Spleen (tissue), 11 donors: Measurements from ENCODE around the gene PEAR1. TPM values are rescaled to one million over a fixed set of nuclear protein-coding genes. Genes with fewer than 3 reads are reported as not detected.

Source experiments
- DNase-seq: peaks from one replicate; pipeline ENCODE4 v3.0.0-alpha.2; 2020
- H3K27ac ChIP-seq, 8 donors: fragments of 200-600 bp; sonication (generic) in 7 of 8; 1 replicate in 4 of 8; 2 replicates in 4 of 8; pipeline versions ENCODE4 v1.5.0 to v1.8.0; 2016 to 2021; ENCODE audit warnings: inconsistent platforms in 4 of 8, mild to moderate bottlenecking in 4 of 8, moderate library complexity in 1 of 8
- H3K27me3 ChIP-seq, 7 donors: fragments of 200-600 bp; sonication (generic) in 6 of 7; replicated peaks in 1 of 7; 1 replicate in 4 of 7; 2 replicates in 3 of 7; pipeline versions ENCODE4 v1.5.0 to v1.8.0; 2016 to 2021; ENCODE audit warnings: inconsistent platforms in 3 of 7, mild to moderate bottlenecking in 1 of 7
- H3K36me3 ChIP-seq, 6 donors: fragments of 200-600 bp; sonication (generic) in 5 of 6; 1 replicate in 4 of 6; 2 replicates in 2 of 6; pipeline versions ENCODE4 v1.5.0 to v1.8.0; 2016 to 2021; ENCODE audit warnings: inconsistent platforms in 2 of 6
- H3K4me1 ChIP-seq, 6 donors: fragments of 200-600 bp; sonication (generic) in 5 of 6; 1 replicate in 3 of 6; 2 replicates in 3 of 6; pipeline versions ENCODE4 v1.5.0 to v1.8.0; 2016 to 2021; ENCODE audit warnings: inconsistent platforms in 3 of 6
- H3K4me3 ChIP-seq, 8 donors: fragments of 200-600 bp; sonication (generic) in 7 of 8; 1 replicate in 4 of 8; 2 replicates in 4 of 8; pipeline versions ENCODE4 v1.5.0 to v1.8.0; 2016 to 2021; ENCODE audit warnings: inconsistent platforms in 4 of 8, mild to moderate bottlenecking in 4 of 8, moderate library complexity in 2 of 8
- H3K9me3 ChIP-seq, 8 donors: fragments of 200-600 bp; sonication (generic) in 7 of 8; 1 replicate in 4 of 8; 2 replicates in 4 of 8; pipeline versions ENCODE4 v1.5.0 to v1.8.0; 2016 to 2021; ENCODE audit warnings: inconsistent platforms in 4 of 8
- CTCF ChIP-seq, 11 experiments: fragments of 200-600 bp in 7 of 11; fragments of 450-650 bp in 4 of 11; sonication (generic) in 4 of 11; IDR thresholded peaks in 8 of 11; conservative IDR thresholded peaks in 3 of 11; 1 replicate in 7 of 11; 2 replicates in 4 of 11; pipeline versions ENCODE4 v1.4.0 to v1.8.0; 2016 to 2021; ENCODE audit warnings: antibody characterized with exemption in 11 of 11, inconsistent platforms in 4 of 11, mild to moderate bottlenecking in 1 of 11
- POLR2A ChIP-seq, 3 donors: fragments of 450-650 bp; IDR thresholded peaks; one replicate each; pipeline ENCODE4 v1.5.1; 2017; ENCODE audit warnings: antibody characterized with exemption in 3 of 3, mild to moderate bottlenecking in 1 of 3
- POLR2AphosphoS5 ChIP-seq, 3 donors: sonication (generic); formaldehyde crosslinking; IDR thresholded peaks; one replicate each; pipeline ENCODE4 v1.5.1; 2017; ENCODE audit warnings: antibody characterized with exemption in 3 of 3
- WGBS, 5 donors: extraction: QIAGEN DNeasy Blood & Tissue Kit in 3 of 5; methylation state at CpG; one replicate each; pipeline versions ENCODE4 v1.1.5 to v1.1.7; 2013 to 2018; 5-methylcytosine and 5-hydroxymethylcytosine counted together
- intact Hi-C: fragments of 100-400 bp; cut with DNase I; formaldehyde crosslinking; loops from one replicate; pipeline ENCODE4 v1.15.0; 2023; ENCODE audit warnings: low total_unique reads
- polyA plus RNA-seq, 3 donors: library from polyadenylated mRNA; stranded (reverse); fragments of 200-250 nt; gene quantifications; one replicate each; pipeline ENCODE4 v1.2.1, GENCODE V29; 2013
- total RNA-seq, 7 donors: library from RNA; depleted of rRNA in 3 of 7; stranded (reverse); fragments of >200 nt in 3 of 7; fragmentation: NEBNext Ultra II Directional in 4 of 7; extraction: Animal tissue kit (Norgen Biotek cat#: 25700) in 4 of 7; gene quantifications; one replicate each; pipeline versions ENCODE4 v1.1.0 to v1.2.1, GENCODE V29; 2016 to 2021
- donor health status: healthy with polysubstance abuse.
- donor health status: DM: no; HTN: no; CAD: no; lungs with moderate emphysema.
- donor health status: DM: no; HTN: no; CAD: no.
- donor health status: Bipolar disorder and iron deficiency.
- donor health status: healthy.
- donor health status: DM: no; HTN: no; CAD: no.
- donor health status: DM: yes; HTN: yes; CAD: no.

PEAR1 gene
- total and polyA plus RNA-seq, 10 donors: 1.4 to 28.3 (median 20.2) TPM

GRCh38 chr1:156856282-156856785 lies 37.2 kb upstream of the PEAR1 start:
- no peak for TF ChIP-seq POLR2AphosphoS5 (IDR thresholded peaks at IDR 0.05)
- TF ChIP-seq POLR2A (IDR thresholded peaks at IDR 0.05): no peak
- TF ChIP-seq CTCF (IDR thresholded peaks at IDR 0.05 in 8 of 11, conservative IDR thresholded peaks at IDR 0.05 in 3 of 11): no peak
- no peak for DNase-seq
- Histone ChIP-seq H3K4me3 (no peak overlapping the region), H3K27me3 (peaks cover 7 to 69% (median 31%) of the 10 kb centered on the region in 7 donors), H3K27ac (no peak overlapping the region), H3K36me3 (no peaks in the 10 kb centered on the region), H3K9me3 (no peaks in the 10 kb centered on the region), H3K4me1 (peaks cover 20 to 31% (median 26%) of the 10 kb centered on the region in 6 donors)
- intact Hi-C loops: loop anchor here (10.0 kb wide), 1 partner anchor 52 kb away; no protein-coding TSS in a partner anchor
- 66 to 78% (median 72%) methylated on average over 3 of the region's 3 CpGs for WGBS, 5 donors

- no peak for DNase-seq
- no peaks in the 10 kb centered on the region for H3K9me3 ChIP-seq
- no peaks in the 10 kb centered on the region for H3K36me3 ChIP-seq
- H3K27ac ChIP-seq: no peak overlapping the region
- peaks cover 7 to 70% (median 41%) of the 10 kb centered on the region in 7 donors for H3K27me3 ChIP-seq
- WGBS, 5 donors: 65 to 83% (median 71%) methylated on average over 3 of the region's 3 CpGs
- H3K4me1 ChIP-seq: peaks cover 20 to 36% (median 27%) of the 10 kb centered on the region in 6 donors
- TF ChIP-seq POLR2A (IDR thresholded peaks at IDR 0.05) (no peak), POLR2AphosphoS5 (IDR thresholded peaks at IDR 0.05) (no peak), CTCF (IDR thresholded peaks at IDR 0.05 in 8 of 11, conservative IDR thresholded peaks at IDR 0.05 in 3 of 11) (no peak)
- intact Hi-C loops: loop anchor here (10.0 kb wide), 1 partner anchor 53 kb away; no protein-coding TSS in a partner anchor
- H3K4me3 ChIP-seq: no peak overlapping the region
Measured at GRCh38 chr1:156857532-156857931, 36.0 kb upstream of the PEAR1 start.

GRCh38 chr1:156858555-156858956 lies 35.0 kb upstream of the PEAR1 start:
- no peak for TF ChIP-seq POLR2AphosphoS5 (IDR thresholded peaks at IDR 0.05)
- no peak for TF ChIP-seq POLR2A (IDR thresholded peaks at IDR 0.05)
- TF ChIP-seq CTCF (IDR thresholded peaks at IDR 0.05 in 8 of 11, conservative IDR thresholded peaks at IDR 0.05 in 3 of 11): no peak
- Histone ChIP-seq H3K4me3 (peak overlapping the region in 3 of 8 donors; percentile 35 to 70 (median 47)), H3K27ac (no peak overlapping the region), H3K4me1 (peaks cover 20 to 36% (median 27%) of the 10 kb centered on the region in 6 donors), H3K27me3 (peaks cover 7 to 74% (median 47%) of the 10 kb centered on the region in 7 donors), H3K9me3 (no peaks in the 10 kb centered on the region), H3K36me3 (no peaks in the 10 kb centered on the region)
- 33 to 43% (median 37%) methylated on average over 5 of the region's 5 CpGs for WGBS, 5 donors
- intact Hi-C loops: loop anchor here (10.0 kb wide), 1 partner anchor 54 kb away; no protein-coding TSS in a partner anchor
- no peak for DNase-seq

GRCh38 chr1:156858959-156859522 lies 34.5 kb upstream of the PEAR1 start, which contains the start of gene INSRR:
Gene INSRR, minus strand, starts transcription at chr1:156859117. Its CDS starts 496 bp downstream, at chr1:156858621.
- no peak for DNase-seq
- Histone ChIP-seq H3K9me3 (no peaks in the 10 kb centered on the region), H3K27me3 (peaks cover 7 to 75% (median 48%) of the 10 kb centered on the region in 7 donors), H3K36me3 (no peaks in the 10 kb centered on the region), H3K27ac (no peak within 1 kb of the TSS), H3K4me1 (peaks cover 20 to 36% (median 27%) of the 10 kb centered on the region in 6 donors), H3K4me3 (peak within 1 kb of the TSS in 7 of 8 donors; percentile 23 to 70 (median 34))
- intact Hi-C loops: loop anchor here (10.0 kb wide), 1 partner anchor 54 kb away; no protein-coding TSS in a partner anchor
- 9 to 24% (median 12%) methylated on average over 15 to 39 of the region's 39 CpGs for WGBS, 5 donors
- TF ChIP-seq POLR2AphosphoS5 (IDR thresholded peaks at IDR 0.05) (no peak), CTCF (IDR thresholded peaks at IDR 0.05 in 8 of 11, conservative IDR thresholded peaks at IDR 0.05 in 3 of 11) (no peak), POLR2A (IDR thresholded peaks at IDR 0.05) (no peak)
